Posterior vena cava (tissue), 2 donors: ENCODE results near the gene PSMB7. TPM values are rescaled to one million over a fixed set of nuclear protein-coding genes. Genes with fewer than 3 reads are reported as not detected.
"Not testable (repeated sequence)": the region's sequence is repeated elsewhere in the genome, so short reads cannot be mapped to it uniquely, and the experiment has no call there.

Source experiments
- DNase-seq: peaks from one replicate; pipeline ENCODE4 v3.0.0-alpha.2; 2020; ENCODE audit warnings: low spot score
- intact Hi-C, 2 donors: fragments of 100-400 bp; cut with DNase I; formaldehyde crosslinking; loops; one replicate each; pipeline versions ENCODE4 v1.14.1 to v1.14.2; 2022 to 2023
- total RNA-seq, 2 donors: library from RNA; stranded (reverse); fragmentation: NEBNext Ultra II Directional; extraction: Animal tissue kit (Norgen Biotek cat#: 25700); gene quantifications; one replicate each; pipeline ENCODE4 v1.2.1, GENCODE V29; 2021
- donor health status: DM: yes; HTN: yes; CAD: no.
- donor health status: DM: yes; HTN: yes; CAD: no.

PSMB7 gene
- total RNA-seq, 2 donors from 2014 or later = 79.1 to 89.1 TPM

GRCh38 chr9:124448019-124448418, 32.8 kb upstream of the PSMB7 start:
- DNase-seq = peak; percentile 52
- intact Hi-C loops = no loop called here

DNA sequence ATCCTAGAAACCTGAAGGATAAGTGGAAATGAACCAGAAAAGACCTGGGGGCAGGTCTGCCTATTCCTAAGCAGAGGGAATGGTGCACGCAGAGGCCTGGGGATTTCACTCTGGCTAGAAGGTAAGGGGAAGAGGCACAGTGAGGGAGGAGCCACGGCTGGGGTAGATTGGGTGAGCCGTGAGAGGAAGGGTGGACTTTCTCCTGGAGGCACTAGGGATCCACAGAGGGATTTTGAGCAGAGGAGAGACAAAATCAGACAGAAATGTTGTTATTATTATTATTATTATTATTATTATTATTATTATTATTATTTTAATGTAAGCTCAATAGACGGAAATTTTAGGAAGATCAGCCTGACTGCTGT, 32.0 kb upstream of the PSMB7 start:
- no peak for DNase-seq
- intact Hi-C loops = no loop called here

DNA sequence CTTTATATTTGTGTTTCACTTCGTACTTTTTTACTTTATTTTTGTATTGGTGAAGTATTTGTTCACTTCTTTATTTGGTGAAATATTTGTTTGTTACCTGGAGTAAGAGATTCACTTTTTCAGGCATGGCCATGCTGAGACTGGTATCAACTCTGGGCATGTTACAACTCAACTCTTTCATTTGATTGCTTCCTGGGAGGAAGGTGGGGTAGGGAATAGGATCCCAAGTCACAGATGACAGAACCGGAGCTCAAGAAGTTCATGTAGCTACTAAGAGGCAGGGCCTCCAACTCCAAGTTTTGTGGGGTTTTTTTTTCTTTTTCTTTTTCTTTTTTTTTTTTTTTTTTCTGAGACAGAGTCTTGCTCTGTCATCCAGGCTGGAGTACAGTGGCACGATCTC, 28.9 kb upstream of the PSMB7 start:
- peak; percentile 5 for DNase-seq
- intact Hi-C loops = no loop called here

GRCh38 chr9:124443625-124444024, 28.4 kb upstream of the PSMB7 start:
- no peak for DNase-seq
- intact Hi-C loops = no loop called here

- intact Hi-C loops = no loop called here
- peak; percentile 3 for DNase-seq
Measured at GRCh38 chr9:124442826-124443225, 27.6 kb upstream of the PSMB7 start.

DNA sequence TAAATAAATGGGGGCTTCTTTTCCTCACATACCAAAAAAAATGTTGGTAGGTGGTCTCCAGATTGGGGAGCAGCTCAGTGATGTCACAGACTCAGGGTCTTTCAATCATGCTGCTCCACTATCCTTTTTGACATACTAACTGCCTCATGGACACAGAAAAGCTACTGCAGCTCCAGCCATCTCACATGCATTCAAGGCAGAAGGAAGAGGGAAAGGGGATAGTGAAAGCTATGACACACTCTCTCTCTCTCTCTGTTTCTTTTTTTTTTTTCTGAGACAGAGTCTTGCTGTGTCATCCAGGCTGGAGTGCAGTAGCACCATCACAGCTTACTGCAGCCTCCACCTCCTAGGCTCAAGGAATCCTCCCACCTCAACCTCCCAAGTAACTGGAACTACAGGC, 27.1 kb upstream of the PSMB7 start:
- intact Hi-C loops = no loop called here
- DNase-seq = peak; percentile 1

DNA sequence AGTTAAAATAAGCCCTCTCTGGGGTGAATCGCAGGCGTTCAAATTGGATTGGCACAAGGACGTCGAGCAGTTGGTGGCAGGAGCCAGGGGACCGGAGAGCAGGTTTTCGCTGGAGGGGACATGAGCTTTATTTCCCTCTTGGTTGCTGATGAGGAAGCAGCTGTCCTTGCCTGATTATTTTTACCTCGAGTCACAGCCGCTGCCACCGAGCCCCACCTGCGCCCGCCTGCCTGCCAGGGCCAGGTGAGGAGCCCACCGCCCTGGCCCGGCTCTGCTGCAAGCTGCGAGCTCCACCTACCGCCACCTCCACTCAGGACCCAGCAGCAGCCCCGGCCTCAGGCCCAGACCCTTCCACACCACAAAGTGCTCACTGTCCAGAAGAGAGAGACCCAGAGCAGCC, 26.0 kb upstream of the PSMB7 start:
- DNase-seq = peak; percentile 75
- intact Hi-C loops = no loop called here

DNA sequence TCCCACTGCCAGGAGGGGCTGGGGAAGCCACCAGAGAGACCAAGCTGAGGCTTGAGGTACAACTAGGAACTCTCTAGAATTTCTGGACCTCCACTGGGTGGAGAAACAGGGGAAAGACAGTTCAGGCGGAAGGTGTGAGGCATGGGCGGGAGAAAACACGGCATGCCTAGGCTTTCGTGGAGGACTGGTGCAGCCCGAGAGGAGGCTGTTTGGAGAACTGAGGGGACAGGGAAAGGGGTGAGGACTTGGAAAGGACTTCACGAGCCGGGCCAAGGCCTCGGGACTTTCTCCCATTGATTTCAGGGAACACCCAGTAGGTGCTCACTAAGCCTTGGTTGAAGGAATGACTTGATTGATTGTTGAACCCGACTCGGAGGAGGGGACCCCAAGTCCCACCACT, 25.5 kb upstream of the PSMB7 start:
- intact Hi-C loops = no loop called here
- DNase-seq = no peak

GRCh38 chr9:124439686-124440243, 24.5 kb upstream of the PSMB7 start:
- intact Hi-C loops = no loop called here

DNA sequence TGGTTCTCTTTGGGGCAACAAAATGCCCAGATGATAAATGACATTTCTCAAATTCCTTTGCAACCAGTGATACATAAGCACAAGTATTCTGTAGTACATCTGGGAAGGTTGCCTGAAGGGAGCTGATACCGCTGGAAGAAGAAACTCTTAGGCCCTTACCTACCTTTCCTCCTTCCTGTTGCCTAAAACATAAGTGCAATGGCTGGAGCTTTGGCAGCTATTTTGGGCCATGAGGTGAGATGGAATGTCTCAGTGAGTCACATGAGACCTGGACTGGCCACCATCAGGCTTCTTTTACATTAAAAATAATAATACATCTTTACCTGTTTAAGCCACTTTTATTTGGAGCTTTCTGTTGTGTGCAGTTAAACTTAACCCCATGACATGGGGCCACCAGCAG, 23.8 kb upstream of the PSMB7 start:
- intact Hi-C loops = no loop called here
- DNase-seq = peak; percentile 1

More at GRCh38 chr9:124439686-124440243, 24.5 kb upstream of the PSMB7 start:
- peak; percentile 44 for DNase-seq

- peak; percentile 34 for DNase-seq
- intact Hi-C loops = no loop called here
Measured at GRCh38 chr9:124438091-124438490, 22.8 kb upstream of the PSMB7 start.

GRCh38 chr9:124437086-124437485, 21.8 kb upstream of the PSMB7 start:
- DNase-seq = no peak
- intact Hi-C loops = no loop called here

GRCh38 chr9:124436320-124436719, 21.1 kb upstream of the PSMB7 start:
- intact Hi-C loops = no loop called here
- DNase-seq = no peak

DNA sequence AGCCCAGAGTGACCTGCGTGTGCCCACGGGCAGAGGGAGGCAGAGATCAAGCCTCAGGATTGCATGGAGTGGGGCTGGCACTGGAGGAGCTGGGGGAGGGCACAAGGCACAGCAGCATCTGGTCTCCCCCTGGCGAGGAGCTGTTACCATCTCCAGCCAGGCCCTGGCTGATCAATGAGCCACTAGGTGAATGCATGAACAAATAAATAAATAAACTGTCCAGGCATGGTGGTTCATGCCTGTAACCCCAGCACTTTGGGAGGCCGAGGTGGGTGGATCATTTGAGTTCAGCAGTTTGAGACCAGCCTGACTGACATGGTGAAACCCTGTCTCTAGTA, 14.3 kb upstream of the PSMB7 start:
- intact Hi-C loops = no loop called here
- DNase-seq = peak; percentile 53

- DNase-seq = peak; percentile 76
- intact Hi-C loops = no loop called here
Measured at GRCh38 chr9:124428751-124429529, 13.7 kb upstream of the PSMB7 start.

- intact Hi-C loops = no loop called here
- DNase-seq = peak; percentile 17
Measured at GRCh38 chr9:124427281-124427680, 12.0 kb upstream of the PSMB7 start.

- intact Hi-C loops = no loop called here
- peak; percentile 5 for DNase-seq
Measured at GRCh38 chr9:124426361-124426760, 11.1 kb upstream of the PSMB7 start.

GRCh38 chr9:124425733-124426132, 10.5 kb upstream of the PSMB7 start:
- intact Hi-C loops, DNase-seq: not testable (repeated sequence)

DNA sequence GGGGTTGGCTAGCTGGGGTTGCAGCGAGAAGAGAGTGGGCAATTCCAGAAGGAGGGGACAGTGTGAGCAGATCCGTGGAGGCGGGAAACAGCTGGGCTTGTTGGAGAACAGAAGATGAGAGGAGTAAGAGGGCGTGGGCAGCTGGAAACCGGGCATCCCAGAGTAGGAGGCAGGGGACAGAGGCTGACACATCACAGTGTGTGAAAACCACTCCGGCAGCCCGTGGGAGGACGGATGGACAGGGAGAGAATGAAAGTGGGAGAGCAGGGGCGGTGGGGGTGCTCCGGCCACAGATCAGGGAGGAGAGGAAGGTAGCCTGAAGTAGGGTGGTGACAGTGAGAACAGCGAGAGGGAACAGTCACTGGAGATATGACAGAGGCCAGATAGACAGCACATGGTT, 8.3 kb upstream of the PSMB7 start:
- intact Hi-C loops = loop anchor here in 1 of 2 donors (5.0 kb wide), 1 partner anchor 104 kb away; no protein-coding TSS in a partner anchor
- peak; percentile 63 for DNase-seq

GRCh38 chr9:124423155-124423554, 7.9 kb upstream of the PSMB7 start:
- peak; percentile 8 for DNase-seq
- intact Hi-C loops = loop anchor here in 1 of 2 donors (5.0 kb wide), 1 partner anchor 104 kb away; no protein-coding TSS in a partner anchor

- intact Hi-C loops = loop anchor here in 1 of 2 donors (5.0 kb wide), 1 partner anchor 106 kb away; no protein-coding TSS in a partner anchor
- no peak for DNase-seq
Measured at GRCh38 chr9:124420991-124421543, 5.8 kb upstream of the PSMB7 start.
